Measurements from ENCODE around the gene ITGB7. TPM values are rescaled to one million over a fixed set of nuclear protein-coding genes. Genes with fewer than 3 reads are reported as not detected.
A peak's percentile ranks its signal among the peaks of the same experiment; 100 is the strongest.

ITGB7 gene
- total RNA-seq, 1 donor from 2014 or later = not detected

GRCh38 chr12:53191885-53192530, 15.0 kb downstream of the ITGB7 start:
- Mint-ChIP-seq H3K27ac (no peak overlapping the region), H3K27me3 (ENCODE audit: insufficient read depth, low read depth) (peaks cover 18% of the 10 kb centered on the region), H3K9me3 (no peaks in the 10 kb centered on the region), H3K4me1 (no peaks in the 10 kb centered on the region), H3K4me3 (peak overlapping the region; percentile 9), H3K36me3 (peaks cover 16% of the 10 kb centered on the region)
- Histone ChIP-seq H3K4me2 (no peak overlapping the region), H3K9ac (no peak overlapping the region), H3K27me3 (peaks cover 38% of the 10 kb centered on the region), H3K79me2 (ENCODE audit: low read depth) (no peaks in the 10 kb centered on the region), H2AFZ (replicated peaks) (no peak overlapping the region), H3K9me3 (ENCODE audit: low read depth) (no peaks in the 10 kb centered on the region), H3K4me1 (no peaks in the 10 kb centered on the region), H3K36me3 (no peaks in the 10 kb centered on the region), H3F3A (ENCODE audit: low read depth) (peaks cover 14% of the 10 kb centered on the region), H3K27ac (no peak overlapping the region), H4K20me1 (ENCODE audit: low read depth) (peaks cover 21% of the 10 kb centered on the region), H3K4me3 (no peak overlapping the region)
- no peak for DNase-seq (ENCODE audit: low spot score)
- TF ChIP-seq EZH2 (IDR thresholded peaks at IDR 0.05) = no peak
- TF ChIP-seq CTCF (IDR thresholded peaks at IDR 0.05) = no peak
- no peak for TF ChIP-seq EZH2phosphoT487 (IDR thresholded peaks at IDR 0.05)

- Histone ChIP-seq H2AFZ (replicated peaks) (no peak overlapping the region), H3K27ac (no peak overlapping the region), H3K4me1 (no peaks in the 10 kb centered on the region), H3F3A (ENCODE audit: low read depth) (peaks cover 14% of the 10 kb centered on the region), H3K4me3 (no peak overlapping the region), H3K79me2 (ENCODE audit: low read depth) (no peaks in the 10 kb centered on the region), H3K9ac (no peak overlapping the region), H3K36me3 (no peaks in the 10 kb centered on the region), H3K27me3 (peaks cover 30% of the 10 kb centered on the region), H3K4me2 (no peak overlapping the region), H4K20me1 (ENCODE audit: low read depth) (peaks cover 21% of the 10 kb centered on the region), H3K9me3 (ENCODE audit: low read depth) (no peaks in the 10 kb centered on the region)
- DNase-seq (ENCODE audit: low spot score) = no peak
- Mint-ChIP-seq H3K4me1 (no peaks in the 10 kb centered on the region), H3K36me3 (peaks cover 23% of the 10 kb centered on the region), H3K9me3 (no peaks in the 10 kb centered on the region), H3K4me3 (no peak overlapping the region), H3K27ac (no peak overlapping the region), H3K27me3 (ENCODE audit: insufficient read depth, low read depth) (peaks cover 18% of the 10 kb centered on the region)
- TF ChIP-seq EZH2phosphoT487 (IDR thresholded peaks at IDR 0.05) = no peak
- TF ChIP-seq CTCF (IDR thresholded peaks at IDR 0.05) = no peak
- TF ChIP-seq EZH2 (IDR thresholded peaks at IDR 0.05) = no peak
Observed at GRCh38 chr12:53191096-53191884, 15.8 kb downstream of the ITGB7 start.

- Histone ChIP-seq H3K27ac (no peak overlapping the region), H3K79me2 (ENCODE audit: low read depth) (no peaks in the 10 kb centered on the region), H3K36me3 (no peaks in the 10 kb centered on the region), H3K4me1 (no peaks in the 10 kb centered on the region), H3K27me3 (peaks cover 20% of the 10 kb centered on the region), H2AFZ (replicated peaks) (no peak overlapping the region), H3K4me3 (no peak overlapping the region), H3K9me3 (ENCODE audit: low read depth) (no peaks in the 10 kb centered on the region), H3K4me2 (no peak overlapping the region), H3F3A (ENCODE audit: low read depth) (peaks cover 14% of the 10 kb centered on the region), H3K9ac (no peak overlapping the region), H4K20me1 (ENCODE audit: low read depth) (peaks cover 21% of the 10 kb centered on the region)
- H3K4me3 Mint-ChIP-seq = no peak overlapping the region
- no peaks in the 10 kb centered on the region for H3K9me3 Mint-ChIP-seq
- no peaks in the 10 kb centered on the region for H3K4me1 Mint-ChIP-seq
- peaks cover 9% of the 10 kb centered on the region for H3K27me3 Mint-ChIP-seq (ENCODE audit: insufficient read depth, low read depth)
- no peak overlapping the region for H3K27ac Mint-ChIP-seq
- peak; percentile 70 for DNase-seq (ENCODE audit: low spot score)
- no peak for TF ChIP-seq EZH2phosphoT487 (IDR thresholded peaks at IDR 0.05)
- no peak for TF ChIP-seq EZH2 (IDR thresholded peaks at IDR 0.05)
- peak; percentile 75 for TF ChIP-seq CTCF (IDR thresholded peaks at IDR 0.05)
- H3K36me3 Mint-ChIP-seq = peaks cover 32% of the 10 kb centered on the region
Observed at GRCh38 chr12:53190108-53190729, 16.8 kb downstream of the ITGB7 start.
